Chondrocyte (in vitro differentiated cells): ENCODE measurements around the gene PPP2R2D. TPM values are rescaled to one million over a fixed set of nuclear protein-coding genes. Genes with fewer than 3 reads are reported as not detected.

Experiments
- DNase-seq: peaks from one replicate; pipeline ENCODE4 v3.0.0; 2021; ENCODE audit warnings: mixed read lengths, low spot score
- H3K27ac Mint-ChIP-seq: one replicate; pipeline ENCODE4 v1.8.0; 2021; ENCODE audit warnings: mild to moderate bottlenecking, moderate library complexity, mixed read lengths; ENCODE audit not compliant: unreplicated experiment
- H3K27me3 Mint-ChIP-seq: 2 replicates; pipeline ENCODE4 v1.8.0; 2021; ENCODE audit warnings: low read depth, mixed read lengths
- H3K36me3 Mint-ChIP-seq: 2 replicates; pipeline ENCODE4 v1.8.0; 2021; ENCODE audit warnings: low read depth, mixed read lengths
- H3K4me1 Mint-ChIP-seq: 2 replicates; pipeline ENCODE4 v1.8.0; 2021; ENCODE audit warnings: low read depth, mild to moderate bottlenecking, mixed read lengths
- H3K4me3 Mint-ChIP-seq: one replicate; pipeline ENCODE4 v1.8.0; 2021; ENCODE audit warnings: mild to moderate bottlenecking, moderate library complexity, mixed read lengths; ENCODE audit not compliant: unreplicated experiment
- H3K9me3 Mint-ChIP-seq: 2 replicates; pipeline ENCODE4 v1.8.0; 2021; ENCODE audit warnings: low read depth, mixed read lengths
- total RNA-seq: library from RNA; stranded (reverse); gene quantifications from 3 replicates; pipeline ENCODE4 v1.2.1, GENCODE V29; 2021
- TF ChIP-seq, protein P1 (sequence below): fragments of 200-600 bp; sonication (generic); IDR thresholded peaks from 2 replicates; pipeline ENCODE4 v1.5.0; 2021; ENCODE audit warnings: antibody characterized with exemption, mild to moderate bottlenecking, moderate library complexity

Gene PPP2R2D
- total RNA-seq, 1 donor from 2014 or later = 24.3 TPM

DNA sequence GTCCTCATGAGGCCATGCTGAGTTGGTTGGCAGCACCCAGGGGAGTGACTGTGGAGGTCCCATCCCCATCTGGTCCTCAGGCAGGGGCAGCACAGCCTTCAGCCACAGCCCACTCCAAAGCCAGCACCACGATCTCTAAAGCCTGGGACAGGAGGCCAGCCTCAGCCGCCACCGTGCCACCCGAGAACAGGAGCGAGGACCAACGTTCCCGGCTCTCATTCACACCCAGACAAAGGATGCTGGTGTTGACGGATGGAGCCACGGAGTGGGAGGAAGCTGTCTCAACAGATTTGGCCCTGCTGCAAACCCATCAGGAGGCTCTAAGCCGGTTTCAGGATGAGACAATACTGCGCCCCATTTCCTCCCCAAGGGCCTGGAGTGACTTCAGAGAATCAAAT lies 42.7 kb upstream of the PPP2R2D start:
- peak; percentile 80 for DNase-seq
- Mint-ChIP-seq H3K9me3 (no peaks in the 10 kb centered on the region), H3K4me1 (no peaks in the 10 kb centered on the region), H3K36me3 (no peaks in the 10 kb centered on the region), H3K27me3 (peaks cover 28% of the 10 kb centered on the region), H3K27ac (no peak overlapping the region), H3K4me3 (no peak overlapping the region)
- TF ChIP-seq, protein P1, sequence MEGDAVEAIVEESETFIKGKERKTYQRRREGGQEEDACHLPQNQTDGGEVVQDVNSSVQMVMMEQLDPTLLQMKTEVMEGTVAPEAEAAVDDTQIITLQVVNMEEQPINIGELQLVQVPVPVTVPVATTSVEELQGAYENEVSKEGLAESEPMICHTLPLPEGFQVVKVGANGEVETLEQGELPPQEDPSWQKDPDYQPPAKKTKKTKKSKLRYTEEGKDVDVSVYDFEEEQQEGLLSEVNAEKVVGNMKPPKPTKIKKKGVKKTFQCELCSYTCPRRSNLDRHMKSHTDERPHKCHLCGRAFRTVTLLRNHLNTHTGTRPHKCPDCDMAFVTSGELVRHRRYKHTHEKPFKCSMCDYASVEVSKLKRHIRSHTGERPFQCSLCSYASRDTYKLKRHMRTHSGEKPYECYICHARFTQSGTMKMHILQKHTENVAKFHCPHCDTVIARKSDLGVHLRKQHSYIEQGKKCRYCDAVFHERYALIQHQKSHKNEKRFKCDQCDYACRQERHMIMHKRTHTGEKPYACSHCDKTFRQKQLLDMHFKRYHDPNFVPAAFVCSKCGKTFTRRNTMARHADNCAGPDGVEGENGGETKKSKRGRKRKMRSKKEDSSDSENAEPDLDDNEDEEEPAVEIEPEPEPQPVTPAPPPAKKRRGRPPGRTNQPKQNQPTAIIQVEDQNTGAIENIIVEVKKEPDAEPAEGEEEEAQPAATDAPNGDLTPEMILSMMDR = no peak

DNA sequence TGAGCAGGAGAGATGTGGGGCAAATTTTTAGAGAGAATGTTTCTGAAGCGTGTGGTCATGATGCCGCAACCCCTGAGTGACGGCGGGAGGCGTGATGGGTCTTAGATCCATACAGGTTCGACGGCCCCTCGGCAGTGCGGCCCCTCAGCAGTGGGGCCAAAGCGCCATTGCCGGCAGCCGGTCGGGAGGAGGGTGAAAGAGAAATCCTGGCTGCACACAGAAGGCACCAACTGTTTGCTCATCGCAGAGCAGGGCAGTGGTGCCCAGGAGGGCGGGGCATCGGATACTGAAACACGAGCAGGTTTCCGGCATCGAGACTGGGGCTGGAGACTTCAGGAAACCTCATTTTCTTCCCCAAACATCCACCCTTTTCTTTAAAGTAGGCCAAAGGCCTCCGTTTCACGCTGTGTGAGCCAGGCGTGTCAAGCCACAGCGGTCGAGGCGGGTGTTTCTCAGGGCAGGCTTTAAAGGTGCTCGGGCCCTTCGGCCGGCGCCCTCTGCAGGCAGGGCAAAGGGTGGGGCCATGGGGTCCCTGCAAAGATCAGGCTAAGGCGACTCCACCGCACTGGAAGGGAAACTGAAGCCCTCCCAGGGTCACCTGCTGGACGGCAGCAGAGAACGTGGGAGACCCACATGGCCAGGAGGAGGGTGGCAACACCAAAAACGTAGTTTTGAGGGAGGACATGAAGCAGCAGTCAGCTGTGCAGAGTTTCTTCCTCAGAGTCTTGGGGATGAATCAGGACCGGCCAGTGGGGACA lies 42.0 kb upstream of the PPP2R2D start:
- Mint-ChIP-seq H3K9me3 (no peaks in the 10 kb centered on the region), H3K36me3 (no peaks in the 10 kb centered on the region), H3K27ac (no peak overlapping the region), H3K4me1 (no peaks in the 10 kb centered on the region), H3K27me3 (peaks cover 30% of the 10 kb centered on the region), H3K4me3 (no peak overlapping the region)
- peak; percentile 84 for DNase-seq
- TF ChIP-seq, protein P1 = no peak

DNA sequence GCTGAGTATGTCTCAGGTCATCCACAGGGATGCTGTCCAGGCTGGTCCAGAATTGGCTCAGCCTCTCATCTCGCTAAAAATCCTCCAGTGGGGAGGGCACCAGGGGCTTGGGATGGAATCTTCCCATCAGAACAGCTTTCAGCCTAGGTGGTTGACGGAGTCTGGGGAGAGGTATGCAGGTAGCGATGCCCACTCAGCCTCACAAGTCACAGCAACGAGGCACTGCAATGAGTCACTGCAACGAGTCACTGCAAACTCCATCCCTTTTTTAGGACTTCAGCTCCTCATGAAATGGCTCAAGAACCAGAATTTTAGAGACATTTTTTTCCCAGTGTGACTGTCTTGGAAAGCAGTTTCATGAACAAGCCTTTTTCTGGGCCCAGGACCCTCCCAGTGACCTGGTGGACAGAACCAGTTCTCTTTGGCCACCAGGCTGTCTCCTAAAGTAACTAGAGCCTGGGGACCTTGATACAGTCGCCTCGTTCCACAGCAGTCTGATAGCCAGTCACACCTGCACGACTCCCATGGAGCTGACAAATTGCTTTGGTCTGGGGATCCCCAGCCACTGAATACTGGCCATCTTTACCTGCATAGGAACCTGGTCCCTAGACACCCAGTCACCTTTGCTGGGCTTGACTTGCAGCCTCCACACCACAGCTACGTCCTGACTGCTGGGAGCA lies 41.3 kb upstream of the PPP2R2D start:
- H3K27ac Mint-ChIP-seq = no peak overlapping the region
- DNase-seq = peak; percentile 51
- H3K4me1 Mint-ChIP-seq = no peaks in the 10 kb centered on the region

DNA sequence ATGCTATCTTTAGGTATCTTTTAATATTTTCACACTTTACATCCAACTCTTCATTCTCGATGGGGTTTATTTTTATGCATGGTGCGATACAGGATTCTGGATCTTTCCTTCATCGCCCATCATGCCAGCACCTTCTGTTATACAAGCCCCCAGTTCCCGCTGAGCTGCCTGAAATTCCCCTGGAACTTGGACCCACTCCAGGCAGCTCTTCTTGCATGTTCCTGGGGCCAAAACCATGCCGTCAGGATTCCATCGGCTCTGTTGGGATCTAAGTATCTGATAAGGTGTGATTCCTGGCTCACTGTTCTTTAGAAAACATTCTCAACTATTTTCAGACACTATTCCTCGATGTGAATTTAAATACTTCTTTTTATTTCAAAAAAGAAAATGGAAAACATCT lies 40.5 kb upstream of the PPP2R2D start:
- H3K27ac Mint-ChIP-seq = no peak overlapping the region
- TF ChIP-seq, protein P1 = no peak
- DNase-seq = peak; percentile 40
- H3K27me3 Mint-ChIP-seq = peaks cover 38% of the 10 kb centered on the region
- no peaks in the 10 kb centered on the region for H3K4me1 Mint-ChIP-seq
- H3K36me3 Mint-ChIP-seq = no peaks in the 10 kb centered on the region
- no peak overlapping the region for H3K4me3 Mint-ChIP-seq
- H3K9me3 Mint-ChIP-seq = no peaks in the 10 kb centered on the region

More for the DNA sequence above, 41.3 kb upstream of the PPP2R2D start:
- H3K27me3 Mint-ChIP-seq = peaks cover 34% of the 10 kb centered on the region
- H3K9me3 Mint-ChIP-seq = no peaks in the 10 kb centered on the region
- TF ChIP-seq, protein P1 = no peak
- no peaks in the 10 kb centered on the region for H3K36me3 Mint-ChIP-seq
- no peak overlapping the region for H3K4me3 Mint-ChIP-seq

DNA sequence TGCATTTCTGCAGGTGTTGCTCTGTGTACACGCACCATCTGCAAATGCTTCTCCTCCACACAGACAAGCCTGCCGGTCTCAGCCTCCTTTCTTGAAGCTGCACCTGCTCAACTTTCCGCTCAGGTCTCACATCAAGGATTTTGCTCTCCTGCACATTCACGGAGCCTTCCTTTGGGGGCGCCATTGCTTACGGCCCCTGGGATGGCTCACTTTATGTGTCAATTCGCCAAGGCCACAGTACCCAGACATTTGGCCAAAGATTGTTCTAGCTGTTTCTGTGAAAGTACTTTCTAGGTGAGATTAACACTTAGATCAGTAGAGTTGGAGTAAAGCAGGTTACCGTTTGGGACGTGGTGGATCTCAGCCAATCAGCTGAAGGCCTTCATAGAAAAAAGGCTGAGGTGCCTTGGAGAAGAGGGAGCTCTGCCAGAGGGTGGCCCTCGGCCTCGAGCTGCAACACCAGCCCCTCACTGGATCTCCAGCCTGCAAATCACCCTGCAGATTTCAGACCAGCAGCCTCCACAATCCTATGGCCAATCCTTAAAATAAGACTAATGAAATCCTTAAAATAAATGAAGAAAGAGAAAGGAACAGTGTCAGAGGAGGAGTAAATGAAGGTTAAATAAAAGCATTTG lies 39.9 kb upstream of the PPP2R2D start:
- H3K27ac Mint-ChIP-seq = no peak overlapping the region
- peak; percentile 61 for DNase-seq
- peaks cover 42% of the 10 kb centered on the region for H3K27me3 Mint-ChIP-seq
- TF ChIP-seq, protein P1 = no peak
- H3K9me3 Mint-ChIP-seq = no peaks in the 10 kb centered on the region
- H3K4me1 Mint-ChIP-seq = no peaks in the 10 kb centered on the region
- no peak overlapping the region for H3K4me3 Mint-ChIP-seq
- no peaks in the 10 kb centered on the region for H3K36me3 Mint-ChIP-seq
